Activated B cell treated with CpG ODN at 0.5 μM for 24 hours (primary cell): ENCODE results near the gene GCNT2. TPM values are rescaled to one million over a fixed set of nuclear protein-coding genes. Genes with fewer than 3 reads are reported as not detected.
"Not testable (repeated sequence)": the region's sequence is repeated elsewhere in the genome, so short reads cannot be mapped to it uniquely, and the experiment has no call there.

Experiments used
- ATAC-seq: fragments of 200-7000 bp; cut with Tn5 transposase; one replicate; pipeline ENCODE4 v1.10.0; 2021; ENCODE audit warnings: low read depth, mild to moderate bottlenecking, moderate library complexity
- CTCF ChIA-PET: fragments of 350-600 bp; sonication (Branson Sonifier 250); formaldehyde crosslinking; loops from one replicate; lab custom pipeline; 2021; ENCODE audit warnings: antibody characterized with exemption; lab: Charles Lee
- POLR2A ChIA-PET: fragments of 350-600 bp; sonication (Branson Sonifier 250); formaldehyde crosslinking; loops from one replicate; lab custom pipeline; 2021; ENCODE audit warnings: antibody characterized with exemption; lab: Charles Lee
- DNase-seq: peaks from one replicate; pipeline ENCODE4 v3.0.0; 2022
- H3K27ac Mint-ChIP-seq: one replicate; pipeline ENCODE4 v1.8.0; 2020; ENCODE audit warnings: mixed read lengths
- H3K27me3 Mint-ChIP-seq: one replicate; pipeline ENCODE4 v1.8.0; 2021; ENCODE audit warnings: mixed read lengths
- H3K36me3 Mint-ChIP-seq: one replicate; pipeline ENCODE4 v1.8.0; 2021; ENCODE audit warnings: low read depth, mixed read lengths
- H3K4me1 Mint-ChIP-seq: one replicate; pipeline ENCODE4 v1.8.0; 2021; ENCODE audit warnings: mixed read lengths
- H3K4me3 Mint-ChIP-seq: one replicate; pipeline ENCODE4 v1.8.0; 2020; ENCODE audit warnings: mild to moderate bottlenecking, mixed read lengths
- H3K9me3 Mint-ChIP-seq: one replicate; pipeline ENCODE4 v1.8.0; 2020; ENCODE audit warnings: mixed read lengths
- intact Hi-C: fragments of 100-400 bp; cut with micrococcal nuclease; formaldehyde crosslinking; loops from one replicate; pipeline ENCODE4 v1.15.1; 2024
- total RNA-seq: library from RNA; stranded (reverse); gene quantifications from 2 replicates; pipeline ENCODE4 v1.2.3, GENCODE V29; 2022
- TF ChIP-seq, protein P1 (sequence below): fragments of 200-600 bp; IDR thresholded peaks from one replicate; pipeline ENCODE4 v1.8.0; 2022; ENCODE audit warnings: antibody characterized with exemption, mild to moderate bottlenecking

GCNT2 gene
- total RNA-seq, 1 donor from 2014 or later: 25.9 TPM

GRCh38 chr6:10655508-10656055 is 134.4 kb downstream of the GCNT2 start:
- TF ChIP-seq, protein P1, sequence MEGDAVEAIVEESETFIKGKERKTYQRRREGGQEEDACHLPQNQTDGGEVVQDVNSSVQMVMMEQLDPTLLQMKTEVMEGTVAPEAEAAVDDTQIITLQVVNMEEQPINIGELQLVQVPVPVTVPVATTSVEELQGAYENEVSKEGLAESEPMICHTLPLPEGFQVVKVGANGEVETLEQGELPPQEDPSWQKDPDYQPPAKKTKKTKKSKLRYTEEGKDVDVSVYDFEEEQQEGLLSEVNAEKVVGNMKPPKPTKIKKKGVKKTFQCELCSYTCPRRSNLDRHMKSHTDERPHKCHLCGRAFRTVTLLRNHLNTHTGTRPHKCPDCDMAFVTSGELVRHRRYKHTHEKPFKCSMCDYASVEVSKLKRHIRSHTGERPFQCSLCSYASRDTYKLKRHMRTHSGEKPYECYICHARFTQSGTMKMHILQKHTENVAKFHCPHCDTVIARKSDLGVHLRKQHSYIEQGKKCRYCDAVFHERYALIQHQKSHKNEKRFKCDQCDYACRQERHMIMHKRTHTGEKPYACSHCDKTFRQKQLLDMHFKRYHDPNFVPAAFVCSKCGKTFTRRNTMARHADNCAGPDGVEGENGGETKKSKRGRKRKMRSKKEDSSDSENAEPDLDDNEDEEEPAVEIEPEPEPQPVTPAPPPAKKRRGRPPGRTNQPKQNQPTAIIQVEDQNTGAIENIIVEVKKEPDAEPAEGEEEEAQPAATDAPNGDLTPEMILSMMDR: no peak
- peak overlapping the region; percentile 17 for H3K4me3 Mint-ChIP-seq
- intact Hi-C loops: no loop called here
- no peak overlapping the region for H3K27ac Mint-ChIP-seq
- ATAC-seq (no peak), DNase-seq (no peak)
- no peaks in the 10 kb centered on the region for H3K9me3 Mint-ChIP-seq
- H3K27me3 Mint-ChIP-seq: peaks cover 24% of the 10 kb centered on the region
- CTCF ChIA-PET: no interaction called here
- POLR2A ChIA-PET: no interaction called here
- H3K4me1 Mint-ChIP-seq: peaks cover 10% of the 10 kb centered on the region
- no peaks in the 10 kb centered on the region for H3K36me3 Mint-ChIP-seq

DNA sequence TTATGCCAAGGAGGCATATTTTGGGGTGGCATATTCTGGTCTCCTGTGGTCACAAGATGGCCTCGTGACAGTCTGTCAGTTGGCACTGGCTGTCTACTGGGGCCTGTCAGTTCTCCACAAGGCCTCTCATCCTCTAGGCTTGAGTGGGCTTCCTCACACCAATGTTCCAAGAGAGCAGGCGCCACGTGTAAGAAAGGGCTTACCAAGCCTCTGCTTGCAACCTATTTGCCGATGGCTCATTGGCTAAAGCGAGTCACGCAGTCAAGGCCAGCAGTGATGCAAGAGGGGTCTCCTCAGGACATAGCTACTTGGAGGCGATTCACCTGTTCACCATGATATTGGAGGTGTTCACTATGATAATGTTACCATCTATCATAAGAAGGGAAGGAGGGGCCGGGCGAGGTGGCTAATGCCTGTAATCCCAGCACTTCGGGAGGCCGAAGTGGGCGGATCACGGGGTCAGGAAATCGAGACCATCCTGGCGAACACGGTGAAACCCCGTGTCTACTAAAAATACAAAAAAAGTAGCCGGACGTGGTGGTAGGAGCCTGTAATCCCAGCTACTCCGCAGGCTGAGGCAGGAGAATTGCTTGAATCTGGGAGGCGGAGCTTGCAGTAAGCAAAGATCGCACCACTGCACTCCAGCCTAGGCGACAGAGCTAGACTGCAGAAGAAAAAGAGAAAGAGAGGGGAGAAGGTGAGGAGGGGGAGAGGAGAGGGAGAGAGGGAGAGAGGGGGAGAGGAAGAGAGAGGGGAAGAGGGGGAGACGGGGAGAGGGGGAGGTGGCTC is 138.0 kb downstream of the GCNT2 start:
- Mint-ChIP-seq H3K4me1 (peaks cover 11% of the 10 kb centered on the region), H3K9me3 (no peaks in the 10 kb centered on the region), H3K36me3 (no peaks in the 10 kb centered on the region), H3K4me3 (peak overlapping the region; percentile 56), H3K27ac (no peak overlapping the region), H3K27me3 (peaks cover 17% of the 10 kb centered on the region)
- no peak for ATAC-seq
- no peak for DNase-seq
- ChIA-PET CTCF (interaction anchor here (0.7 kb wide), 1 partner anchor 40 kb away, joined by 3 read pairs; no protein-coding TSS in a partner anchor), POLR2A (interaction anchor here (1.6 kb wide), 1 partner anchor 15 kb away, joined by 3 read pairs; no protein-coding TSS in a partner anchor)
- intact Hi-C loops: no loop called here
- TF ChIP-seq, protein P1: no peak

DNA sequence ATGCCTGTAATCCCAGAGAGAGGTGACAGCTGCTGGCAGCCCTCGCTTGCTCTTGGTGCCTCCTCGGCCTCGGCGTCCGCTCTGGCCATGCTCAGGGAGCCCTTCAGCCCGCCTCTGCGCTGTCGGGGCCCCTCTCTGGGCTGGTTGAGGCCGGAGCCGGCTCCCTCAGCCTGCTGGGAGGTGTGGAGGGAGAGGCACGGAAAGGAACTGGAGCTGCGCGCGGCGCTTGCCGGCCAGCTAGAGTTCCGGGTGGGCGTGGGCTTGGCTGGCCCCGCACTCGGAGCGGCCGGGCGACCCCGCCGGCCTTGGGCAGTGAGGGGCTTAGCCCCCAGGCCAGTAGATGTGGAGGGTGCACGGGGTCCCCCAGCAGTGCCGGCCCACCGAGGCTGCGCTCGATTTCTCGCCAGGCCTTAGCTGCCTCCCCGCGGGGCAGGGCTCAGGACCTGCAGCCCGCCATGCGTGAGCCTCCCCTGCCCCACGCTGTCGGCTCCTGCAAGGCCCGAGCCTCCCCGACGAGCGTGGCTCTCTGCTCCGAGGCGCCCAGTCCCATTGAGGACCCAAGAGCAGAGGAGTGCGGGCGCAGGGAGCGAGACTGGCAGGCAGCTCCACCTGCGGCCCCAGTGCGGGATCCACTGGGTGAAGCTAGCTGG is 138.7 kb downstream of the GCNT2 start:
- H3K4me3 Mint-ChIP-seq: peak overlapping the region; percentile 55
- peaks cover 12% of the 10 kb centered on the region for H3K4me1 Mint-ChIP-seq
- DNase-seq: no peak

GRCh38 chr6:10660431-10661191 is 139.5 kb downstream of the GCNT2 start:
- H3K9me3 Mint-ChIP-seq, intact Hi-C loops, H3K27me3 Mint-ChIP-seq, H3K4me1 Mint-ChIP-seq, ATAC-seq, H3K36me3 Mint-ChIP-seq, DNase-seq, CTCF ChIA-PET, H3K27ac Mint-ChIP-seq: not testable (repeated sequence)
- POLR2A ChIA-PET: interaction anchor here (1.6 kb wide), 1 partner anchor 17 kb away, joined by 3 read pairs; no protein-coding TSS in a partner anchor
- H3K4me3 Mint-ChIP-seq: peak overlapping the region; percentile 55

More for the DNA sequence above, 138.7 kb downstream of the GCNT2 start:
- ChIA-PET POLR2A (interaction anchor here (1.6 kb wide), 1 partner anchor 16 kb away, joined by 3 read pairs; no protein-coding TSS in a partner anchor), CTCF (no interaction called here)
- no peak for ATAC-seq
- Mint-ChIP-seq H3K36me3 (no peaks in the 10 kb centered on the region), H3K9me3 (no peaks in the 10 kb centered on the region), H3K27ac (no peak overlapping the region), H3K27me3 (peaks cover 15% of the 10 kb centered on the region)
- TF ChIP-seq, protein P1: no peak
- intact Hi-C loops: no loop called here

- TF ChIP-seq, protein P1: no peak
- Mint-ChIP-seq H3K27me3 (peaks cover 6% of the 10 kb centered on the region), H3K27ac (no peak overlapping the region), H3K36me3 (no peaks in the 10 kb centered on the region), H3K9me3 (no peaks in the 10 kb centered on the region), H3K4me1 (peaks cover 3% of the 10 kb centered on the region), H3K4me3 (no peak overlapping the region)
- POLR2A ChIA-PET: interaction anchor here (0.6 kb wide), 1 partner anchor 33 kb away, joined by 4 read pairs; the partner anchor contains the start of gene PAK1IP1
- DNase-seq: no peak
- CTCF ChIA-PET: no interaction called here
- intact Hi-C loops: no loop called here
- no peak for ATAC-seq
Measured at GRCh38 chr6:10662207-10662606, 141.1 kb downstream of the GCNT2 start.
